Measurements from ENCODE around the gene TTC22.

Gene TTC22

DNA sequence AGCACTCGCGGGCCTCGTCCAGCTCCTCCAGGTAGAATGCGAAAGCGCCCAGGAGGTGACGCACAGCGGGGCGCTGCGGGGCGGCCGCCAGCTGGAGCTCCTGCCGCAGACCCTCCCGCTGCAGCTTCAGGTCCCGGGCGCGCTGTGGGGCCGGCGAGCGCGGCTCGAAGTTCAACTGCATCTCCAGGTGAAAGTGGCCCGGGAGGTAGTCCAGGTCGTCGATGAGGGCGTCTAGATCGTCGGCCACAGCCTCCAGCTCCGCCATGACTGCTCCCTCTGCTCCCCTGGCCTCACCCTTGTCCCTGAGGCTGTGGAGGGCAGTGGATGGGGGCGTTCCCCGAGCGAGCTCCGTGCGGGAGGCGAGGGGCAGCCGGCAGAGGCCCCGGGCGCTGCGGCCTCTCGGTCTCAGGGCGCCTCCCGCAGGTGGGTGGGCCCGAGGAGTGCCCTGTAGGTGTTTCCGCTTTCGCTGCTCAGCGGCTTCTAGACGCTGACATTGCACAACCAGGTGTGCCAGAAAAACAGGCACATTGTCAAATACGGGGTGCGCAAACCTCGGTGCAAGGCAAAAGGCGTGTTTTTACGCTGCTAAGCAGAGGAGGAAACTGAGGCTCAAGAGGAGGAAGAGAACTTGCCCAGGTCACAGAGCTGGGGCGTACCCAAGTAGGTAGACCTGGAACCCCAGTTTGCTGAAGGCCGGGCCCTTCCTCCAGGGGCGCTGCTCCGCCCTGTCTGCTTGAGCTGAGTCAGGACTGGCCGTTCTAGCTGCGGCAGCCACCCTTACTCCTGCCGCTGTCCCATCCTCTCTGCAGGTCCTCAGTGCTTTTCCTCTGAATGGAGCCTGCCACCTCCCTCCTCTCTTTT, at the start of gene TTC22:
Gene TTC22, minus strand, starts transcription at position 425 of the 861 bp plus-strand sequence. Its CDS starts 160 bp downstream, at position 265.
- DNase-seq: peak; percentile 81

DNA sequence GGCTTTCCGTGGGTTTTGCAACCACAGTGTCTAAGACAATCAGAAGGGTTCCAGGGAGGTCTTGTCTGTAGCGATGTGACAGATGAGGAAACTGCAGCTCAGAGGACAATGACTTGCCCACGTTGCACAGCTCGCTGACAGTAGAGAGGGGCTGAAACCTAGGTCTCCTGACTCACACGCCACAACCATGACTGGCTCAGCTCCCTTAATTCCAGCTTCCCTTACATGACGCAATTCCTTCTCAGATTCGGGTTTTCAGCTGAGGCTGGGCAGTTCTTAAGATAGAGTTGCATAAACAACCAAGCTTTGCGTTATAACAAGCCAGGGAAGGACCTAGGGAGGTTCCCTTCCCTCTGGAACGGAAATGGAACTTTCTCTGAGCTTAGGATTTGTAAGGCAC, 49.6 kb upstream of the TTC22 start:
- no peak for DNase-seq

DNA sequence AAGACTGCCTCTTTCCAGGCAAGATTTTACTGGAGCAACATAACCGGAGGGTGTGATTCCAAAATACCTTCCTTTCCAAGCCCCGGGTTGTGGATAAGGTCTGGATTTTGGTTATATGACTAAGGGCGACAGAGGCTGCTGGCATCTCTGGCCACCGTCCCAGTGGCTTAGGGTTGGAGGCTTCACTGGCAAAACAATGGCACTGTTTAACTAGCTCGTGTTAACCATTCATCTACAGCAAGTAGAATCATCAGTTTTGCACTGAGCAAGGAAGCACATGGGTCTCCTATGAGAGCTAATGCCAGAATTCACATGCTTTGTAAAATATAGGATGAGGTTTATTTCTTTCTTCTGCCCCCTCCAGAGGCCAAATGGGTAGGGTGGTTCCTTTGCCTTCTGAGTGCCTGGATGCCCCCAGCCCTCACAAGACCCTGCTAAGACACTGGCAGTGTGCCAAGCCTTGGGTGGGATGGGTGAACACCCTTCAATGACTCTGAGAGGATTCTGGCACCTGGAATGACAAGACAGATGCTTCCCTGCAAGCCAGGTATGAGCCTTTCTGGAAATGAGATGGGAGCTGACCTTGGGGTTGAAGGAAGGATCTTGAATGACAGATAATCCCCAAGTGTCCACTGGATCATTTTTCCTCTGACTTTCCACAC, 49.1 kb upstream of the TTC22 start:
- no peak for DNase-seq

DNA sequence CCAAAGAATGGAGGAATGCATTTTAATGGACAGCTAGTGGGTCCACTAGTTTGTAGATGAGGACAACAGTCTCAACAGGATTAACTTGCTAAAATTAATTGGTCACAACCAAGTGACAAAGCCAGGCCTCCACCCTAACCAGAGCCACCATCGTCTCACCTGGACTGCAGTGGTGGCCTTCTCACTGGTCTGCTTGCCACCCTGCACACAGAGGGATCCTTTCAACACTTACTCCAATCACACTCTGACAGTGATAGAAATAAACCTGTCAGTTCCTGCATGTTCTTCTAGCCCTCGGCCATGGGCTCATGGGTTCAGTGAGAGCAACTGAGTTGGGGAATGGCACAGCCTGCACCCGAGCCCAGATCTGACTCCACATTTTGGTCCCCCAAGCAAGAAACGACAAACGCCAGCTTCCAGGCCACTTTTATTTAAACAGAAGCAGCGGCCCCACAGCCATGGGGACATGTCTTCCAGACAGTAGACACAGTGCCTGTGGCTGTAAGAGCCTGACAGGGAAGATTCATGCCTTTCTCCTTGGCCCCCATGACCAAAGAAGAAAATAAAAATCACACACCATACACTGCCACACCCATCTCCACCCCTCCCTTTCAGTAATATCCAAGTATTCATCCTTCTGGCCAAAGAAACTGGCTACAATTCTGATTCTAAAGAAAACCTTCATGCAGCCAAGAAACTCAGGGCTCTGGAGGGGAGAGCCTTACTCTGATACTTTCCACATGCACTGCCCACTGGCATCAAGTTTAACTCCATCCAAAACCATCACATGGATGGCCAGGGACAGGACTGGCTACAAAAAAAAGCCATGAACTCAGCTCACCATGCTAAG, 48.3 kb upstream of the TTC22 start:
- DNase-seq: no peak

DNA sequence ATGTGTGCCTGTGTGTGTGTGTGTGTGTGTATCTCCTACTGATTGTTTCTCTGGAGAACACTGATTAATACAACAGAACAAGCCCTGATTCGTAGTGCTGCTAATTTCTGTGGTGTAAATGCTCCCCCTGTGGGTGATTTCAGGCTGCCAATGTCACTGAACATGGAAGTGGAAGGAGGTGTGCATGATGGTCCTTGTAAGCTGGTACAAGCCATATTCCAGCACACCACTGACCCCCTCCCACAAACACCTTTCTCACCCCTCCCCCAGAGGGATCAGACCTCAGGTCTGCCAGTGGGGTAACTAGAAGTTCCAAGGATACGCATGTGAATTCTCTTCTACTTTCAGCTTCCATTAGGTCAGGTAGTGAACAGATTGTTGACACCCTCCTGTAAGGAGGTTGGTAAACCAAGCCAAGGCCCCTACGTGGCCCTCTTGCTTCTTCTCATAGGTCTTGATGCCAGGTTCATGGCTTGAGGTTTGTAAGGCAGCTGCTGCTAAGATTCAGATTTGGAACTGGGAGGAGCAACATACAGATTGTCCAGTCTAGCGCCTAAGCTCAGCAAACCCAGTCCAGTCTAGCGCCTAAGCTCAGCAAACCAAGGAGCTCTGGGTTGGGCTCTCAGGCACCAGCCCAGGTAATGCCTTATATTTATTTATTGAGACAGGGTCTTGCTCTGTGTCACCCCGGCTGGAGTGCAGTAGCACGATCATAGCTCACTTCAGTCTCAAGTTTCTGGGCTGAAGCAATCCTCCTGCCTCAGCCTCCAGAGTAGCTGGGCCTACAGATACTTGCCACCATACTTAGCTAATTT, 47.2 kb upstream of the TTC22 start:
- DNase-seq: peak; percentile 6

DNA sequence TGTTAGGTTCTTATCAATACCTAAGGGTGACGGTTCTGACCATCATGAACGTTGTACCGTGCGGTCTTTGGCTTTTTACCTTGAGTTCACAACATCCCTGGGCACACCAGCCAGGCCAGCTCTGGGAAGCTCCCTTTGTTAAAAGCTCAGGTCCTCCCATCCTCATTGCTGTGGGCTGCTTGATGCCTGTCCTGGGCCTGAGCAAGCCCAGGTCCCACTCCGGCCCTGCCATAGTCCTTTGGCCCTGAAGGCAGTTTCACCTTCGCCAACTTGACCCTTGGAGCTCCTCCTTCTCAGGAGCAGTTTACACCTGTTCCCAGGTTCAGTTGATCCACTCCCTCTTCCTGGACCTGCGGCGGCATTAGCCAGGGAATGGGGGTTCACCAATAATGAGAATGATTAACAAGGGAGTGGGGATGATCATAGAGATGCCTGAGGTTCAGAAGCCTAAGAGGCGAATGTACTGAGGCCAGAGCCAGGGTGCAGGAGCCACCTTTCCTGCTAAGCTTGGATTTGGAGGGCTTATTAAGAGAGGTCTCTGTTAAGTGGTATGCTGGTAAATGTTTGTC, 45.7 kb upstream of the TTC22 start:
- no peak for DNase-seq

DNA sequence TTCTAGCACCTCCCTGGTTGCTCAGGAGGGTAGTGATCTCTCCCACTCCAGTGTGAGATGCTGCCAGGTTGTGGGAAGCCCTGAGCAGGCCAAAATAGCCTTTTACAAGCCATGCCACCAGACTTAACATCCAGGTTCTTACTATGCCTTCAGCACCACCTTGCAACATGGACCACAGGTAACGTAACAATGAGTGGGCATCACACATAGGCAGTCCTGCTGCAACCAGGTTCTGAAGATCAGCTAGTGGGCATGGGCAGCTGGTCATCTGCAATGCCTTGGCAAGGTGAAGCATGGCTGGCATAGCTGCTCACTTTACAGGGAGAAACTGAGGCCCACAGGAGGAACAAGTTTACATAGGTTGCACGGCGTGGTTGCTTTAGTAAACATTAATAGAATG, 45.2 kb upstream of the TTC22 start:
- no peak for DNase-seq

DNA sequence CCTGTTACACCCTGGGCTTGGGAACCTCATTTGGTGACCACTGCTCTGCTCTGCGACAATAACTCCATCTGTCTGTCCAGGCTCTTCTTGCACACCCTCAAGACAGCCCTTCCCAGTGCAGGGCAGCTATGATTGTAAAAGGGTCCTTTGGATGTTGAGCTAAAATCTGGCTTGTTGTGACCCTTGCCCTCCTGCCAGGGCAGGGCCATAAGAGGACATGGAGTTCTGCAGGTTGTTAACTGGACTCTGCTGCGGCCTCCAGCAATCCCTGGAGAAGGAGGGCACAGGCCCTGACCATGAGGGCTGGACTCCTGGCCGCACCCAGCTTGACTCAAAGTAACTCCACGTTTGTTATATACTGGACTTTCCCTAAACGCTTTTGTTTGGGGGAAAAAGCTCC, 44.6 kb upstream of the TTC22 start:
- no peak for DNase-seq

DNA sequence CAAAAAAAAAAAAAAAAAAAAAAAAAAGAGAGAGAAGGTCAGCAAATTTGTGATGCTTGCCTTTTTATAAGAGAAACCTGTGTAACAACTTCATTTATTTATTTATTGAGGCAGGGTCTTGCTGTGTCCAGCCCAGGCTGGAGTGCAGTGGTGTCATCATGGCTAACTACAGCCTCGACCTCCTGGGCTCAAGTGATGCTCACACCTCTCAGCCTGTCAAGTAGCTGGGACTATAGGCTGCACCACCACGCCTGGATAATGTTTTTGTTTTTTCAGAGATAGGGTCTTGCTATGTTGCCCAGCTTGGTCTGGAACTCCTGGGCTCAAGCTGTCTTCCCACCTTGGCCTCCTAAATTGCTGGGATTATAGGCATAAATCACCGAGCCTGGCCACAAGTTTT, 43.4 kb upstream of the TTC22 start:
- DNase-seq: no peak

DNA sequence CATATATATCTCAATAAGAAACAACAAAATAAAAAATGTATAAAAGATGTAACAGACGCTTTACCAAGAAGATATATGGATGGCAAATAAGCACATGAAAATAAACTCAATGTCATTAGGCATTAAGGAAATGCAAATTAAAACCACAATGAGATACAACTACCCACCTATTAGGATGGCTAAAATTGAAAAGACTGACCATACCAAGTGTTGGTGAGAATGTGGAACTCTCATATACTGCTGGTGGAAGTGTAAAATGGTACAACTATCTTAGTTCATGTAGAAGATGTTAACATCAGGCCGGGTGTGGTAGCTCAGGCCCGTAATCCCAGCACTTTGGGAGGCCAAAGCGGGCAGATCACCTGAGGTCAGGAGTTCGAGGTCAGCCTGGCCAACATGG, 42.3 kb upstream of the TTC22 start:
- DNase-seq: no peak

DNA sequence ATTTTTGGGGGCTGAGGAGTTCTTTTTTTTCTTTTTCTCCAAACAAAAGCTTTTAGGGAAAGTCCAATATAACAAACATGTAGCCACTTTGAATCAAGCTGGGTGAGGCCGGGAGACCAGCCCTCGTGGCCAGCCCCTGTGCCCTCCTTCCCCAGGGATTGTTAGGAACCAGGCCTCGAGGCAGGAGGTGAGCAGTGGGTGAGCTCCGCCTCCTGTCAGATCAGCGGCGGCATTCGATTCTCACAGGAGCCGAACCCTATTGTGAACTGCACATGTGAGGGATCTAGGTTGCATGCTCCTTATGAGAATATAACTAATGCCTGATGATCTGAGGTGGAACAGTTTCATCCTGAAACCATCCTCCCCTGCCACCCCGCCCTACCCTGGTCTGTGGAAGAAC, 41.8 kb upstream of the TTC22 start:
- no peak for DNase-seq

DNA sequence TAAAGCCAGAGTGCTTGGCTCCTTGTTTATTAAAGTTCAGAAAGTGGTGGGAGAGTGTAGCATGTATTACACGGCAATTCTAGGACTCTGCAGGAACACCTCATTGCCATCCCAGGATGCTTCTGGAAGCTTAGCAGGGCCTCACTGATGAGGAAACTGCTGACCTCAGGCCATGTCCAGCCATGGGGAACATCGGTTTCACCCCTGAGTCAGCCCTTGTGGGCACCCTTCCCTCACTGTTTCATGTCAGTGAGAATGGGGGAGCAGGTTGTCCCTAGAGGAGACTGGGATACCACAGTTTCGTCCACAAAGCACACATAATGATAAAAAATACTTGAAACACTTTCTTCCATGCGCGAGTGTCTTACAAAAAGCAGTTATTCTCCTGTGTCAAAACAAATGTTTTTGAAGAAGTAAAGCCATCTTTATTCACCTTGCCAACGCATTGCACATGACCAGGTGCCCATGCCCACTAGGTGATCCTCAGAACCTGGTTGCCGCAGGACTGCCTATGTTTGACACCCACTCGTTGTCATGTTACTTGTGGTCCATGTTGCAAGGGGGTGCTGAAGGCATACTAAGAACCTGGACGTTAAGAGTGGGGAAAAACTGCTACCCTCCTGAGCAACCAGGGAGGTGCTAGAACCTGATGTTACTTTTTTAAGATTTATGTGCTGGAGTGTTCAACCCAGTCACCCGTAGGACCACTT, 41.2 kb upstream of the TTC22 start:
- no peak for DNase-seq

DNA sequence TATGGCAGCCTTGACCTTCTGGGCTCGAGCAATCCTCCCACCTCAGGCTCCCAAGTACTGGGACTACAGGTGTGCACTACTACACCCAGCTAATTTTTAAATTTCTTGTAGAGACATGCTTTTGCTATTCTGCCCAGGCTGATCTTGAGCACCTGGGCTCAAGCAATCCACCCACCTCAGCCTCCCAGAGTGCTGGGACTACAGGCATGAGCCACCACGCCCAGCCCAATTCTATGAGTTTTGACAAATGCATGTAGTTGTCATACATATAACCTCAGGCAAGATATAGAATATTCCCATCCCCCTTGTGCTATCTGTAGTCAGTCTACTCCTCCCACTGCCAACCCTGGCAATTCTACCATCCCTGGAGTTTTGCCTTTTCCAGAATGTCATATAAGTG, 38.7 kb upstream of the TTC22 start:
- no peak for DNase-seq

DNA sequence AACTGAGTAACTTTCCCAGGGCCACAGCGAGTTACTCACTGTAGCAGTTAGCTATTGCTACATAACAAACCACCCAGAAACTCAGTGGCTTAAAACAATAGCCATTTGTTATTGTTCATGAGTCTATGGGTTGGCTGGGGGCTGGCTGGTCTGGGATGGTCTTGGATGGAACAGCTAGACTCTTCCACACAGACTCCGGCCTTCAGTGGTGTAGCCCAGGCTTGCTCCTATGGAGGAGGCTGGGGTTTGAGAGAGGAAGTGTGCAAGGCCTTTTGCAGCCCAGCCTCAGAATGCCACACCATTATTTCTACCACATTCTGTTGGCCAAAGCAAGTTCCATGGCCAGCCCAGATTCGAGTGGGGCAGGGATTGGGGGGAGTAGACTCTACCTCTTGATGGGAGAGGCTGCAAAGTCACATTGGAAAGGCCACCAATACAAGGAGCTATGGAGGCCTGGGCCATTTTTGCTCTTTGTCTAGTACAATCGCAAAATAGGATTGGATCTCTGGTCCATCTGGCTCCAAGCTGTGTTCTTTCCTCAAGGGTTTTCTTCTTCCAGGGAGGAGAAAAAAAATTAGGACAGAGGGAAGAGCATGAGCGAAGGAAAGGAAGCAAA, 37.5 kb upstream of the TTC22 start:
- no peak for DNase-seq

DNA sequence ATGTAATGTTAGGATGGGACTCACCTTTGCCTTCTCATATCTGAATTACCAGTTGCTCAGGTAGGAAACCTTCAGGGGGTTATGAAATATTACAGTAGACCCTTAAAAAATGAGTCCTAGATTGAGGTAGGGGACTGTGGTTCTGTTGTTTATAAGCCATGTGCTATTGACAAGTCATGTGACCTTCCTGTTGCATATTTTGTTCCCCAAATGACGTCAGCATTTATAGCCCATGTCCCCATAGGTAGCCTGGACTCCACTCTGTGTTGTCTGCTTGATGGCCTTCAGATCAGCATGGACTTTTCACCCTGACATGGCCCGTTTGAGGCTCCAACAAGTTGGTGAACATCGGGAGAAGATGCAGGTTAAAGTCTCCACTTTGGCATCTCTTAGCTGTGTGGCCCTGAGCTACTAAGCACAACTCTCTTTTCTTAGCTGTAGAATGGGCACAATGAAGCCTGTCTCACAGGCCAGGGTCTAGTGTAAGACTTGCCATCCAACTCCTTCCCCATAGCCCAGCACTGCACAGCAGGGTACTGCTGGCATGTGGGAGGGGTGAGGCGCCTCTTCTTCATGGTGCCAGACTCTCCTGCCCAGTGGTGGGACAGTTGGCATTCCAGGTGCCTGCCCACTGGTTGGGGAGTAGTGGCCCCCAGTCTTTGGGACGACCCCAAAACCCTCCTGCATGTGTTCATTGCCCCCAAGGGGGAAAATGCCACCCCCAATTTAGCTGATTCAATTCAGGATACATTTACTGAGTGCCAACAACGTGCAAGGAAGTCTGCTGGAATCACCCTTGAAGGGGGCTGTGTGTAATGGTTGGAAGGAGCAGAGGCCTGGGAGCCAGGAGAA, 36.1 kb upstream of the TTC22 start:
- DNase-seq: no peak

DNA sequence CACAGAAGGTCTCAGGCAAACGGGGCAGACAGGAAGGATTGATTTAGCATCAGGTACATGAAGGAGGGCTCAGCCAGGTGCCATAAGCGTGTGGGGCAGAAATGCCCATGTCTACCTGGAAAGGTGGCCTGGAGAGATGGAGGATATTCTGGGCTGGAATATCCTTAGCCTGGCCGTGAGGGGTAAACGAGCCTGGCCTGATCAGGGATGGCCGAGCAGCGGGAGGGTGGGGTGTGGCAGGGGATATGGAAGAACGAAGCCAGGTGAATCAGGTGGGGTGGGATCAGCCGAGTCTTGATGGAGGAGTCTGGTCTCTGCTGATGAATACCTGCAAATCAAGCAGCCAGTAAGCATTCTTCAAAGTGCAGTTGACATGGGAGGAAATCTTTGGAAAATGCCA, 35.5 kb upstream of the TTC22 start:
- DNase-seq: no peak

DNA sequence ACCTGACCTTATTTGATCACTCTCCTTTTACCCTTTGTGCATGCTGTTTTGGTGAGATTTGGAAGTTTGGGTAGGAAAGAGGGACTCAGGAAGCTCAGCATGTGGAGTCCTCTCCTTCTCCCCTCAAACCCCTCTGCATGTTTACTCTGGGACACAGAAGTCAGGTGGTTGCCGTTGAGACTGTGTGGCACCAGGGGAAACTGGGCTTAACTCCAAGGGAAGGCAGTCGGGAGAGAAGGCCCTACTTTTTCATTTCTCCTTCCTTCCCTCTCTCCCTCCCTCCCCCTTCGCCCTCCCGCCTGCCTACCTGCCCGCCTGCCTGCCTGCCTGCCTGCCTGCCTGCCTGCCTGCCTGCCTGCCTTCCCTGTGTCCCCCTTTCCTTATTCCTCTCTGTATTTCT, 34.8 kb upstream of the TTC22 start:
- no peak for DNase-seq

DNA sequence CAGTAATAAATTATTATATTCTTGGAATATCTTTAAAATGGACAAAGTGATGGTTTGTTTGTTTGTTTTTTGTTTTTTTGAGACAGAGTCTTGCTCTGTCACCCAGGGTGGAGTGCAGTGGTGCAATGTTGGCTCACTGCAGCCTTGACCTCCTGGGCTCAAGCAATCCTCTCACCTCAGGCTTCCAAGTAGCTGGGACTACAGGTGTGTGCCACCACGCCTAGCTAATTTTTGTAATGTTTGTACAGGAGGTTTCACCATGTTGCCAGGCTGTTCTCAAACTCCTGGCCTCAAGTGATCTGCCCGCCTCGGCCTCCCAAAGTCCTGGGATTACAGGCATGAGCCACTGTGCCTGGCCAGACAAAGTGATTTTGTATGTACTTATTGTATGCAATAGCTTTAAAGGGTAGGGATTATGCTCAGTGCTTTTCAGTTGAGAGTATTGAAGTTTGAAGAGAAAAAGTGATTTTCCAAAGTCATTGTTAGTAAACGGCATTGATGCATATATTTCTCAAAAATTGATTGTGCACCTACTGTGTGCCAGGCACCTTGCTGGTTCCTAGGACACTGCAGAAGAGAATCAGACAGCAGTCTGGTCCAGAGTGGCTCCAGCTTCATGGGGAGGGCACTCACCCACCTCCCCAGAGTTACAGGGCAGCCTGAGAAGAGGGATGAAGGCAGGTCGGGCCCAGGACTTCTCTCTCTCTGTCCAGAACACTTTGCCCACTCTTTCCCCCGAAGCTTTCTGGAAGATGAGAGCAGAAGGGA, 34.2 kb upstream of the TTC22 start:
- DNase-seq: no peak

DNA sequence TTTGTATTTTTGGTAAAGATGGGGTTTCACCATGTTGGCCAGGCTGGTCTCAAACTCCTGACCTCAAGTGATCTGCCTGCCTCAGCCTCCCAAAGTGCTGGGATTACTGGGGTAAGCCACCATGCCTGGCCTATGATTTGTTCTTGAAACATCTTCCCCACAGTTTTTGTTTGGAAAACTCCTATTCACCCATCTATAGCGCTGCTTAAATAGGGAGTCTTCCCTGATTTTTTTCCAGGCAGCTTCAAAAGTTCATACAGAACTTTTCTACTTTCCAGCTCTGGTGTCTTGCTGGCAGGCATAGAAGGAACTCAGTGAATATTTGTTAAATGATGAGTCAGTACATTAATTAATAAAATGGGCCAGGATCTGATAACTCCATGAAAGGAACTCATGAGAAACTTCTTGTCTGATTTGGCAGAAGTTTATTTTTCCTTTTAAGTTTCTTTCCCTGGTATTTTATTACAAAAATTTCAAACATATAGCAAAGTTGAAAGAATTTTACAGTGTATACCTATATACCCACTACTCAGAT, 33.0 kb upstream of the TTC22 start:
- DNase-seq: no peak
